Mammary epithelial cell (primary cell): Measurements from ENCODE around the gene MRC1.

Source experiments
- CTCF ChIP-seq, 2 donors: IDR thresholded peaks in 1 of 2; conservative IDR thresholded peaks in 1 of 2; 2 replicates each; pipeline ENCODE4 v1.5.1; 2011 to 2012; ENCODE audit warnings: inconsistent platforms in 2 of 2, low read length in 2 of 2, mild to moderate bottlenecking in 2 of 2, control low read depth in 1 of 2, low read depth in 1 of 2; ENCODE audit not compliant: insufficient read depth in 1 of 2; ENCODE audit errors: extremely low read depth in 1 of 2
- EZH2 ChIP-seq: IDR thresholded peaks from 2 replicates; pipeline ENCODE4 v1.6.1; 2012; ENCODE audit warnings: low read length, inconsistent platforms, borderline replicate concordance

- TF ChIP-seq EZH2, result no peak
- TF ChIP-seq CTCF (conservative IDR thresholded peaks at IDR 0.05 in 1 of 2, IDR thresholded peaks at IDR 0.05 in 1 of 2; ENCODE audit: extremely low read depth in 1 of 2, insufficient read depth in 1 of 2, low read depth in 1 of 2, low read length in 2 of 2), result no peak
These were observed 109.2 kb downstream of the MRC1 start for GRCh38 chr10:17918187-17918903.
